Measurements from ENCODE around the gene ZNF284.

The ZNF284 gene

GRCh38 chr19:44071824-44072542, at the start of gene ZNF284:
TSS of gene ZNF284 (plus strand) at chr19:44072159. CDS start at chr19:44076390, 4,231 bp downstream.
- FAIRE-seq (peak; percentile 97), DNase-seq (ENCODE audit: insufficient read length, low spot score) (peak; percentile 94)
- TF ChIP-seq POLR2A (IDR thresholded peaks at IDR 0.05; ENCODE audit: low read depth, low read length), result peak; percentile 55; the same call in 1 of the 2 replicates

GRCh38 chr19:44024900-44025216, 47.1 kb upstream of the ZNF284 start:
- TF ChIP-seq POLR2A (IDR thresholded peaks at IDR 0.05; ENCODE audit: low read depth, low read length), result no peak
- peak; percentile 82 for FAIRE-seq
- DNase-seq (ENCODE audit: insufficient read length, low spot score), result no peak

- FAIRE-seq (peak; percentile 27), DNase-seq (ENCODE audit: insufficient read length, low spot score) (peak; percentile 72)
- TF ChIP-seq POLR2A (IDR thresholded peaks at IDR 0.05; ENCODE audit: low read depth, low read length), result 0 out of 2 replicates have a peak, but pooled peaks have one; percentile 41
Measured at GRCh38 chr19:44025217-44025936, 46.6 kb upstream of the ZNF284 start, which contains the start of gene ZNF222. TSS of gene ZNF222 (plus strand) at chr19:44025379. CDS start at chr19:44025437, 58 bp downstream.

- FAIRE-seq (no peak), DNase-seq (ENCODE audit: insufficient read length, low spot score) (no peak)
- TF ChIP-seq POLR2A (IDR thresholded peaks at IDR 0.05; ENCODE audit: low read depth, low read length), result no peak
Measured at GRCh38 chr19:44026622-44027021, 45.3 kb upstream of the ZNF284 start.

GRCh38 chr19:44032001-44032610, 39.9 kb upstream of the ZNF284 start:
- FAIRE-seq, result no peak

GRCh38 chr19:44042147-44042546, 29.8 kb upstream of the ZNF284 start:
- FAIRE-seq, result no peak
- DNase-seq (ENCODE audit: insufficient read length, low spot score), result no peak
- TF ChIP-seq POLR2A (IDR thresholded peaks at IDR 0.05; ENCODE audit: low read depth, low read length), result no peak

More at GRCh38 chr19:44032001-44032610, 39.9 kb upstream of the ZNF284 start:
- no peak for TF ChIP-seq POLR2A (IDR thresholded peaks at IDR 0.05; ENCODE audit: low read depth, low read length)
- DNase-seq (ENCODE audit: insufficient read length, low spot score), result no peak

- DNase-seq (ENCODE audit: insufficient read length, low spot score) (no peak), FAIRE-seq (no peak)
- TF ChIP-seq POLR2A (IDR thresholded peaks at IDR 0.05; ENCODE audit: low read depth, low read length), result no peak
Measured at GRCh38 chr19:44050740-44051649, 21.0 kb upstream of the ZNF284 start.

GRCh38 chr19:44051650-44052402, 20.1 kb upstream of the ZNF284 start, which contains the start of gene ZNF223:
TSS of gene ZNF223 (plus strand) at chr19:44052036. CDS start at chr19:44055177, 3,141 bp downstream.
- FAIRE-seq (peak; percentile 88), DNase-seq (ENCODE audit: insufficient read length, low spot score) (peak; percentile 74)
- no peak for TF ChIP-seq POLR2A (IDR thresholded peaks at IDR 0.05; ENCODE audit: low read depth, low read length)

GRCh38 chr19:44055870-44056269, 16.1 kb upstream of the ZNF284 start:
- no peak for TF ChIP-seq POLR2A (IDR thresholded peaks at IDR 0.05; ENCODE audit: low read depth, low read length)
- FAIRE-seq (no peak), DNase-seq (ENCODE audit: insufficient read length, low spot score) (no peak)

GRCh38 chr19:44059229-44059628, 12.7 kb upstream of the ZNF284 start:
- no peak for DNase-seq (ENCODE audit: insufficient read length, low spot score)
- FAIRE-seq, result no peak
- no peak for TF ChIP-seq POLR2A (IDR thresholded peaks at IDR 0.05; ENCODE audit: low read depth, low read length)

GRCh38 chr19:44061038-44061437, 10.9 kb upstream of the ZNF284 start:
- no peak for FAIRE-seq
- no peak for TF ChIP-seq POLR2A (IDR thresholded peaks at IDR 0.05; ENCODE audit: low read depth, low read length)
- no peak for DNase-seq (ENCODE audit: insufficient read length, low spot score)

- FAIRE-seq (no peak), DNase-seq (ENCODE audit: insufficient read length, low spot score) (no peak)
- TF ChIP-seq POLR2A (IDR thresholded peaks at IDR 0.05; ENCODE audit: low read depth, low read length), result no peak
Measured at GRCh38 chr19:44066305-44066704, 5.7 kb upstream of the ZNF284 start.

- TF ChIP-seq POLR2A (IDR thresholded peaks at IDR 0.05; ENCODE audit: low read depth, low read length), result no peak
- no peak for FAIRE-seq
- DNase-seq (ENCODE audit: insufficient read length, low spot score), result no peak
Measured at GRCh38 chr19:44069415-44069814, 2.5 kb upstream of the ZNF284 start.

Data from H54 (cell line).